K562 (cell line): ENCODE results near the gene SESN2. TPM values are rescaled to one million over a fixed set of nuclear protein-coding genes. Genes with fewer than 3 reads are reported as not detected.

Experiments
- ARID1B ChIP-seq: fragments of 450-650 bp; IDR thresholded peaks from 2 replicates; pipeline ENCODE4 v1.6.1; 2016; ENCODE audit warnings: antibody characterized with exemption, mild to moderate bottlenecking, inconsistent platforms
- BCOR ChIP-seq: fragments of 450-650 bp; IDR thresholded peaks from 2 replicates; pipeline ENCODE4 v1.6.1; 2016
- CHCHD3 ChIP-seq: fragments of 250-450 bp; sonication (Bioruptor Pico); IDR thresholded peaks from 2 replicates; pipeline ENCODE4 v2.1.2; 2022; ENCODE audit warnings: mild to moderate bottlenecking
- E2F8 ChIP-seq: fragments of 450-650 bp; IDR thresholded peaks from 2 replicates; pipeline ENCODE4 v1.7.1; 2018; ENCODE audit warnings: mild to moderate bottlenecking, low read depth; ENCODE audit not compliant: partially characterized antibody
- ELF4 ChIP-seq: fragments of 450-650 bp; formaldehyde crosslinking; IDR thresholded peaks from 2 replicates; pipeline ENCODE4 v1.4.0; 2022; ENCODE audit warnings: missing genetic modification characterization
- ESRRB ChIP-seq: fragments of 250-450 bp; sonication (Bioruptor Pico); IDR thresholded peaks from 2 replicates; pipeline ENCODE4 v1.5.0; 2020; ENCODE audit warnings: mild to moderate bottlenecking, moderate library complexity, borderline replicate concordance
- FIP1L1 ChIP-seq: fragments of 200-400 bp; formaldehyde crosslinking; IDR thresholded peaks from 2 replicates; pipeline ENCODE4 v1.6.1; 2018; ENCODE audit warnings: mild to moderate bottlenecking, low read depth, low read length; ENCODE audit not compliant: poor library complexity, severe bottlenecking
- HCFC1 ChIP-seq: IDR thresholded peaks from 2 replicates; pipeline ENCODE4 v1.6.1; 2012; ENCODE audit warnings: low read depth, low read length, improper control_type of control experiment
- HINFP ChIP-seq: fragments of 450-650 bp; conservative IDR thresholded peaks from 2 replicates; pipeline ENCODE4 v1.6.1; 2016; ENCODE audit warnings: missing genetic modification characterization, low read depth, mild to moderate bottlenecking, control low read depth, missing compliant biosample characterization
- HMGXB4 ChIP-seq: sonication (generic); formaldehyde crosslinking; IDR thresholded peaks from 2 replicates; pipeline ENCODE4 v1.8.1; 2023; ENCODE audit warnings: mild to moderate bottlenecking, missing genetic modification reagents
- ILK ChIP-seq: fragments of 450-650 bp; IDR thresholded peaks from 2 replicates; pipeline ENCODE4 v1.6.1; 2016; ENCODE audit warnings: missing genetic modification characterization, low read depth, mild to moderate bottlenecking, missing compliant biosample characterization, moderate library complexity, borderline replicate concordance
- NCOR1 ChIP-seq: fragments of 450-650 bp; IDR thresholded peaks from 2 replicates; pipeline ENCODE4 v1.6.1; 2016; ENCODE audit warnings: mild to moderate bottlenecking, moderate library complexity
- NFE2L1 ChIP-seq: fragments of 450-650 bp; IDR thresholded peaks from 2 replicates; pipeline ENCODE4 v1.6.1; 2016; ENCODE audit warnings: missing genetic modification characterization, low read depth, mild to moderate bottlenecking, missing compliant biosample characterization, moderate library complexity, borderline replicate concordance
- SIX5 ChIP-seq, 2 experiments: IDR thresholded peaks; 2 replicates each; pipeline ENCODE4 v1.6.1; 2011; ENCODE audit warnings: low read length in 2 of 2, borderline replicate concordance in 1 of 2, low read depth in 1 of 2, mild to moderate bottlenecking in 1 of 2, moderate library complexity in 1 of 2; ENCODE audit not compliant: insufficient read depth in 1 of 2
- SRF ChIP-seq, 2 experiments: fragments of 250-450, 450-650 bp in 1 of 2; sonication (Bioruptor Pico) in 1 of 2; sonication (generic) in 1 of 2; formaldehyde crosslinking; IDR thresholded peaks; 2 replicates each; pipeline versions ENCODE4 v1.5.0 to v1.5.1; 2020 to 2022; ENCODE audit warnings: mild to moderate bottlenecking in 1 of 2, missing genetic modification reagents in 1 of 2
- SRSF9 ChIP-seq: fragments of 200-400 bp; formaldehyde crosslinking; IDR thresholded peaks from 2 replicates; pipeline ENCODE4 v1.6.1; 2017; ENCODE audit warnings: low read depth, low read length, borderline replicate concordance
- WHSC1 ChIP-seq: IDR thresholded peaks from one replicate; pipeline ENCODE4 v1.6.1; 2012; ENCODE audit warnings: low read length, control low read depth, inconsistent platforms
- ZBTB12 ChIP-seq: fragments of 250-450 bp; sonication (Bioruptor Pico); IDR thresholded peaks from 2 replicates; pipeline ENCODE4 v1.4.0; 2020
- ZNF408 ChIP-seq: fragments of 250-450 bp; sonication (Bioruptor Pico); IDR thresholded peaks from 2 replicates; pipeline ENCODE4 v1.4.0; 2020; ENCODE audit warnings: low read depth, mild to moderate bottlenecking, moderate library complexity
- ZNF778 ChIP-seq: fragments of 450-650 bp; formaldehyde crosslinking; IDR thresholded peaks from 2 replicates; pipeline ENCODE4 v1.4.0; 2020; ENCODE audit warnings: mild to moderate bottlenecking, moderate library complexity
- polyA plus RNA-seq, 8 experiments: library from polyadenylated mRNA; depleted of rRNA in 4 of 8; stranded (reverse) in 5 of 8; unstranded in 3 of 8; fragments of >200 nt; fragmentation: Nextera tagmentation in 2 of 8; fragmentation: Illumina TruSeq in 1 of 8; extraction: Ambion mirVana in 2 of 8; extraction: Trizol in 1 of 8; gene quantifications; 2 replicates each; pipeline versions ENCODE4 v1.2.1 to v1.2.3, GENCODE V29; 2011 to 2014; ENCODE audit warnings: inconsistent platforms in 1 of 8, missing spikeins in 1 of 8
- total RNA-seq, 7 experiments: library from RNA; depleted of rRNA in 6 of 7; stranded (reverse); fragments of >200 nt in 6 of 7; fragmentation: Illumina TruSeq in 2 of 7; extraction: Trizol in 2 of 7; gene quantifications; 2 replicates each; pipeline versions ENCODE4 v1.2.1 to v1.2.3, GENCODE V29; 2011 to 2021; ENCODE audit warnings: low replicate concordance in 1 of 7

Gene SESN2
- total and polyA plus RNA-seq, 9 of the 15 experiments (the other 6 are each of a cell fraction or from before 2014, with no cell fraction given) = 3.7 to 71.3 (median 16.8) TPM

- TF ChIP-seq CHCHD3 (no peak), FIP1L1 (no peak), ZNF778 (CRISPR knock-in tag) (no peak), ARID1B (no peak), E2F8 (no peak), ILK (tag) (no peak), SIX5 (IDR thresholded peaks at IDR 0.05; ENCODE audit: borderline replicate concordance in 1 of 2, insufficient read depth in 1 of 2, low read depth in 1 of 2, low read length in 2 of 2) (no peak), HINFP (tag) (no peak), WHSC1 (no peak), ZNF408 (CRISPR knock-in tag) (no peak), ELF4 (CRISPR knock-in tag) (no peak), BCOR (no peak; the same call in 1 of the 2 replicates), ZBTB12 (no peak), NCOR1 (no peak), NFE2L1 (tag) (no peak; the same call in 1 of the 2 replicates), SRSF9 (no peak), HCFC1 (peak; percentile 50), ESRRB (CRISPR knock-in tag) (no peak), SRF (CRISPR knock-in tag; IDR thresholded peaks at IDR 0.05) (no peak; a peak in 1 of 4 replicates), HMGXB4 (CRISPR knock-in tag) (no peak)
Observed at GRCh38 chr1:28235755-28236655, 23.3 kb upstream of the SESN2 start, which contains the start of gene ATP5IF1 (continued).
